ENCODE results near the gene DEFB113.

The DEFB113 gene

GRCh38 chr6:49934770-49935169, 34.7 kb downstream of the DEFB113 start:
- no peak for DNase-seq

GRCh38 chr6:49933526-49933925, 35.9 kb downstream of the DEFB113 start:
- DNase-seq = no peak

- no peak for DNase-seq
Observed at GRCh38 chr6:49929340-49929739, 40.1 kb downstream of the DEFB113 start.

GRCh38 chr6:49923826-49924225, 45.6 kb downstream of the DEFB113 start:
- no peak for DNase-seq

DNA sequence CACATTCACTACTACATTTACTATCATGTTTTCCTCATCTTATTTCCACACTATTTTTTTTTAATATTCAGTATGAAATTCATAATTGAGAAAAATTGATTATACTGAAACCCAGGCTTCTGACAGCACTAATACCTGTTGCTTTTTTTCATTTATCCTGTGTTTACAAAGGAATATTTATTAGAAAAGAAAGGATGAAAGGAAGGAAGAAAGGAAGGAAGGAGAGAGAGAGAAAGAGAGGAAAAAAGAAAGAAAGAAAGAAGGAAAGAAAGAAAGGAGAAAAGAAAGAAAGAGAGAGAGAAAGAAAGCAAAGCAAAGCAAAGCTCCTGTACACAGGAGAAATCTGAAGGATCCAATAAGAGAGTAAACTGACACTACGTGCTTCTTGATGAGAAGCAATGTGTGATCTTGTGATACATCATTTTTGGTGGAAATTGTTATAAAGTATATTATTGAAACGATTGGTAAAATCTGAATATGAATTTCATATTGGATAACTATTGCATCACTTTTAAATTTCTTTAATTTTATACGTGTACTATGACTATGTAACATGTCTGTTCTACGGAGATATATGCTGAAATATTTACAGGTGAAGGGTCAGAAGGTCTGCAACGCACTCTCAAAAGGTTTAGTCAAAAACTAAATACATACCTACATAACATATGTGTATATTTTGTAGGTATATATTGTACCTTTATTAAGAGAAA, 49.3 kb downstream of the DEFB113 start:
- no peak for DNase-seq

DNA sequence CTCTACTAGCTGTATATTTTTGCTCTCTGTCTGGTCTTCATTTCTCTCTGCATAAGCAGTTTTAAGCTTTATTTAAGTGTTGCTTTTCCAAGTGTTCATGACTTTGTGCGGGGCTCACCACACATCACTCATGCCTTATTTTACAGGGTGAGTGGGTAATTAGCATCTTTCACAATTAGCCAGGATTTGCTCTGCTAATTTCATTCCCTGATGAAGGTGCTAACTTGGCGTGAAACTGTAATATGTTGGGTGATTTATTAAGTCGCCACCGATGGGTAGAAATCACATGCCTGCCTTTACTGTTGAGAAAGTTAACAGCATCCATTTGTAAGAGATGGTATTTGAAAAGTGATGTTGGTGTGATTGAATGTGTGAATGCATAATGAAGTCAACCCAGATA, 50.2 kb downstream of the DEFB113 start:
- no peak for DNase-seq

DNA sequence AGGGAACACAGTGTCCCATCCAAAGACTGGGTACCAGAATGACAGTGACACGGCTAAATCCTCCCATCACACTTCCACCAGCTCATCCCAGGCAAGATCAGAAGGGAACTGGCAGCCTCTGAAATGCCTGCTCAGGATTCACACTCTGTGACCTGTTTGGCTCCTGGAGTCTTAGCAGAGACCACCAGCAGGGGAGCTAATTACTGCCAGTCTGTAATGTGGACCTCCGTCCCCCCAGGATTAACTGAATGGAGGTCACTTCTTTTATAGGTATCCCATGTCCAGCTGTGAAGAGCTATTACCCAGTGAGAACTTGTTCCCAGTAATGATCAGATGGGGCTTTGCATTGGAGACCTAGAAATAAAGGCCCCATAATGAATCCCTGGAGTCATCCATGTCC, 50.6 kb downstream of the DEFB113 start:
- no peak for DNase-seq

Measured in GDM1 (cell line).